Stimulated activated CD8-positive, alpha-beta memory T cell treated with anti-CD3 and anti-CD28 coated beads, Interleukin-15, amount 100 ng/mL, for 4 hours (primary cell): ENCODE measurements around the gene ZNF500.

ENCODE experiments used
- DNase-seq, 2 donors: peaks; one replicate each; pipeline ENCODE4 v3.0.0-alpha.2; 2020; ENCODE audit warnings: low read depth in 2 of 2

ZNF500 gene

GRCh38 chr16:4772351-4772750, 5.4 kb upstream of the ZNF500 start:
- DNase-seq: no peak

DNA sequence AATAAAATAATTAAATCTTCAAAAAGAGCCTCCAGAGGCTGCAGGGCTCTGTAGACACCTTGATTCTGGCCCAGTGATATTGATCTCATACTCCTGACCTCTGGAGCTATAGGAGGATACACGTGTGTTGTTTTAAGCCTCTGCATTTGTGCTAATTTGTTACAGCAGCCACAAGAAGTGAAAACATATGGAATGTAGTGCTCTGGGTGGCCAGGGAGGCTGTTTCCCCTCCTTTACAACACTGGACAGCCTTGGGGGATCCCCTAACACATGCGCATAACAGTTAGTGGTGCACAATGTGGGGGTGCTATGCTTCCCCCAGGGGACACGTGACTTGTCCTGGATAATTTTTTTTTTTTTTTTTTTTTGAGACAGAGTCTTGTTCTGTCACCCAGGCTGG, 4.7 kb upstream of the ZNF500 start:
- DNase-seq: no peak

- DNase-seq: no peak
Observed at GRCh38 chr16:4769306-4769638, 2.3 kb upstream of the ZNF500 start.

GRCh38 chr16:4768549-4769305, 1.8 kb upstream of the ZNF500 start:
- peak; percentile 63 to 64 for DNase-seq

GRCh38 chr16:4767872-4768548, 1.0 kb upstream of the ZNF500 start:
- DNase-seq: no peak

DNA sequence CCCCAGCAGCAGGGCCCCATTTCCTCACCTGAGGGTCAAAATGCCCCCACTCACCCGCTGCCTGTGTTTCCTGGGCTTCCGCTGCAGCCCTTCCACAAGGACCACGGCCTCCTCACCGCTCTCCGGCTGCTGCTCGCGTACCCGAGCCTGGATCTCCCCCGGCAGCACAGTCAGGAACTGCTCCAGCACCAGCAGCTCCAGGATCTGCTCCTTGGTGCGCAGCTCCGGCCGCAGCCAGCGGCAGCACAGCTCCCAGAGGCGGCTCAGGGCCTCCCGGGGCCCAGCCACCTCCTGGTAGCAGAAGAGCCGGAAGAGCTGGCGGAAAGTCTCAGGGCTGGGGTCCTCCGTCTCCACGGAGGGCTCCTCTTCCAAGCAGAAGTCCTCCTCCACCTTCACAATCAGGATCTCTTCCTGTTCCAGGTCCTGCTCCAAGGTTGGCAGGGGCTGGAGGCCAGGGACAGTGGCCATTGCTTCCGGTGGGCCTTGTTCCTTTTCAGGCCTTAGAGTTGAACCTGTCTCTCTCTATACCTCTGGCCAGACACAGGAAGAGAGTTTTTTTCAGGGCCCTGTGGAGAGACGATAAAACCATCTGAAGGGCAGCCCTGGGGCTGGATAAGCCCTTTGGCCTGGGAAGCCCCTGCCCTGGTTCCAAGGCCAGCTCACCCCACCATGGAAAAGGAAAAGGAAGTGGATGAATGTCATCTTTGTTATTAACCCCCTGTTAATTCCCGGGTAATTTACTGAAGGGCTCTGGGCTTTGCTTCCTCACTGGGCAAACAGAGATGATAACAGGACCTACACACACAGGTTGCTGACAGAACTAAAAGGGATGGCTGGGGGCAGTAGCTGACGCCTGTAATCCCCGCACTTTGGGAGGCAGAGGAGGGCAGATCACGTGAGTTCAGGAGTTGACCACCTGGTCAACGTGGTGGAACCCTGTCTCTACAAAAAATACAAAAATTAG, 1.2 kb downstream of the ZNF500 start:
- no peak for DNase-seq

- no peak for DNase-seq
Observed at GRCh38 chr16:4763791-4764190, 3.2 kb downstream of the ZNF500 start.

- no peak for DNase-seq
Observed at GRCh38 chr16:4762205-4762604, 4.8 kb downstream of the ZNF500 start.

GRCh38 chr16:4760221-4760910, 6.6 kb downstream of the ZNF500 start:
- DNase-seq: no peak

DNA sequence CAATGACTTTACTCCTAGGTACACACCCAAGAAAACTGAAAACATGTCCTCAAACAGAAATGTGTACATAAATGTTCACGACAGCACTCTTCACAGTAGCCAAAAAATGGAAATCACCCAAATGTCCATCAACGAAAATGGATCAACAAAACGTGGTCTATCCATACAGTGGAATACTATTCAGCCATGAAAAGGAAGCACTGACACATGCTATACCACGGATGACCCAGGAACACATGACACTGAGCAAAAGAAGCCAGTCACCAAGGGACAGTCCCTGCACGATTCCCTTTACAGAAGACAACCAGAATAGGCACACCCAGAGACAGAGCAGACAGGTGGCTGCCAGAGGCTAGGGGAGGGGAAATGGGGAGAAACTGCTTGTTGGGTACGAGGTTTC, 11.3 kb downstream of the ZNF500 start:
- no peak for DNase-seq

- no peak for DNase-seq
Observed at GRCh38 chr16:4754865-4755264, 12.1 kb downstream of the ZNF500 start.

DNA sequence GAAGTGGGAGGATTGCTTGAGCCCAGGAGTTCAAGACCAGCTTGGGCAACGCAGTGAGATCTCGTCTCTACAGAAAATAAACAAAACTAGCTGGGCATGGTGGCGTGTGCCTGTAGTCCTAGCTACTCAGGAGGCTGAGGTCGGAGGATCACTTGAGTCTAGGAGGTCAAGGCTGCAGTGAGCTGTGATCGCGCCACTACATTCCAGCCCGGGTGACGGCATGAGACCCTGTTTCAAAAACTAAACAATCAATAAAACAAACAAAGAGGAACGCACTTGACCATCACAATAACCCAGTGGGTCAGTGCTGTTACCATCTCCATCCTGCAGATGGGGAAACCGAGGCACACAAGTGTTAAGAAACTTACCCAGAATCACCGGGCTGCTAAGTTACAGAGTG, 13.7 kb downstream of the ZNF500 start:
- no peak for DNase-seq

- DNase-seq: no peak
Observed at GRCh38 chr16:4752351-4753100, 14.4 kb downstream of the ZNF500 start.

DNA sequence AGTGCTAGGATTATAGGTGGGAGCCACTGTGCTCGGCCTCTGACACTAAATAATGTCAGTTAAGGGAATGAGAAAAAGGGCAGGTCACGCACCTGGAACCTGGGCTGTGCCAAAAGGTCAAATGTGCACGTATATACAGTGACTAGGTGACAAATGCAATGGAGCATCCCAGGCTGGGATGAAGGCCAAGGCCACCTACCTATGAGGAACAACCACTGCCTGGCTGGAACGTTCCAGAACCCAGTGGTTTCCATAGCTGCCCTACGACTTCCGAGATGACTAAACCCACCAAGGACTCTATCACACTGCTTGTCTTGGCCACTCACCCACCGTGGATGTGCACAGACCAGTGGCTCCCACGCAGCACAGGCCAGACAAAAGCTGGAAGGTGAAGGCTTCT, 16.1 kb downstream of the ZNF500 start:
- no peak for DNase-seq

GRCh38 chr16:4749700-4750257, 17.2 kb downstream of the ZNF500 start:
- DNase-seq: no peak

DNA sequence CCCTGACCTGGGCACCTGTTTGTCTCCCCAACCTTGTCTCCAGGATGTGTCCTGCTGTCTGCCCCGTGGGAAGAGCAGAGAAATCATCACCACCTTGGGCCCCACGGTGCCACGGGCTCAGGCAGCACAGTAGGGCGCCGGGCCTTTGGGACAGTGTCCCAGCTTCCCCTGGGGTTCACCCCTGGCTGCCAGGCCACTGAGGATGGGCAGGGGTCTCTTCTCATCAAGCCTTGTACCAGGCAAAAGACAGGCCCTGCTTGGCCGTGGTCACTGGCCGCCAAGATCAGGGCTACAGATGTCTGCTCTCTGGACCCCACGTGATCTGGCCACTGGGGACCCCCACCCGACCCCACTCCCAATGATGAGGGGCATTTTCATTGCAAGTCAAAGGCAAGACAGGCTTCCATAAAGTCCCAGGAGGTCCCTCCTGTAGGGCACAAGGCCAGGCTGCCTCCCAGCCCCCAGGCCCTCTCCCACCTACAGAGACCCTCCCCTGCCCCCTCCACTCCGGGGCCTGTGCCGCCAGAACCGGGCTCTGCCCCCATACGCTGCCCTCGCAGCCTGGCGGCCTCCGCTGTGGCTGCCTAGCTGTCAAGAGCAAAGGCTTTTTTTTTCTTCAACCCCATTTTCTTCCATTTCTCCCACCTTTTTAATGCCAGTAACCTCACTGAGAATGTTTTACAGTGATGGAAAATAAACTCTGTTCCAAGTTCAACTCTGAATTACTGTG, 18.1 kb downstream of the ZNF500 start:
- DNase-seq: no peak

DNA sequence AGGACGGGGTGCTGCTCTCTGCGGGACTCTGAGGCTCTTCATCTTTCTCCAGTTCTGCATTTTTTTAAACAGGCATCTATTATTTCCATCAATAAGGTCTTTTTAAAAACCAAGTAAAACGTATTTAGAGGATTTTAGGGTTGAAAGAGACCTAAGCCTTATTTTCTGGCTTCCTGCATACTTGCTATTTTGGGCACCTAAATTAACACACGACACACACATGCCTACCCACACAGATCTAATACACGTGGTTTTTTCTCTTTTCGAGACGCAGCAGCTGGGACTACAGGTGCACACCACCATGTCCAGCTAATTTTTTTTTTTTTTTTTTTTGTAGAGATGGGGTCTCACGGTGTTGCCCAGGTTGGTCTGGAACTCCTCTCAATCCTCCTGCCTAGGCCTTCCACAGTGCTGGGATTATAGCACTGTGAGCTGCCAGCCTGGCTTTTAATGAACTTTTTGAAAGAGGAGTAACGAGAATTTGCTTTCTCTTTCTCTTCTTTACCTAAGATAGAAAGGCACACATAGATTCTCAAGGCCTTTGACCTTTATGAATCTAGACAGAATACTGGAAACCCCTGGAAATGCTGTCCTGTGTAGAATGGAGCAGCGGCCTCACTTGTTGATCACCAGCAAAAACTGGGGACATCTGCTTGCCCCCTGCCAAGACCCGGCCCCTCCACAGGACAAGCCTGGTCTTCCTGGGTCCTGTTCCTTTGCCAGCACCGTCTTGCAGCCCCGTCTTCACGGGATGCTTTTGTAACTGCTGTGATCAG, 18.9 kb downstream of the ZNF500 start:
- DNase-seq: no peak

DNA sequence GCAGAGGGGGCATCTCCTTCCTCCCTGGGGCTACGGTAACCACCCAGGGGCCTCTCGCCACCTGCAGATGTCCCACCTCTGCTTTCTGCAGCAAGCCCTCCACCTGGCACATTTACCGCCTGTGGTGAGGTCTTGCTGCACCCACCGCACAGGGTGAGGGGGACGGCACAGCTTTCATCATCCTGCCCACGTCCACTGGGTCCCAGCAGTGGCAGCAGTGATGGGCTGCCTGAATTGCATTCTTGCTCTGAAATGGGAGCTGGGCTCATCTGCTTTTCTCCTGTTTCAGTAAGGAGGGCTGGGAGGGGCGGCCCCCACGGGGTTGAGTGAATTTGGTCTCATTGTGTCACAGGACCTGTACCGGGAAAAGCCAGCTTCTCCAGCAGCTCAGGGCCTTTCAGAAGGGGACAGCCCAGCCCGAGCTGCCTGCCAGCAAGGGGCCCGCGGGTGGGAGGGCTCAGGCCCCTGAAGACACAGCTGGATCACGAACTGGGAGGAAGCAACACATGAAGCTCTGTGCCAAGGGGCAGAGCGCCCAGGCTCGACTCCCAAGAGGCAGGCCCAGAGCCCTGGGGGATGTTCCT, 19.9 kb downstream of the ZNF500 start:
- DNase-seq: no peak

GRCh38 chr16:4746215-4746614, 20.7 kb downstream of the ZNF500 start:
- DNase-seq: no peak
